Measurements from ENCODE around the gene SLC27A4.

- TF ChIP-seq POLR2A (IDR thresholded peaks at IDR 0.05; ENCODE audit: low read length) (no peak), GATA1 (IDR thresholded peaks at IDR 0.05; ENCODE audit: low read depth, low read length) (no peak)
Measured at GRCh38 chr9:128293091-128293490, 47.2 kb upstream of the SLC27A4 start.

Measured in erythroblast (primary cell).